ENCODE results near the gene FGF22.

The FGF22 gene

DNA sequence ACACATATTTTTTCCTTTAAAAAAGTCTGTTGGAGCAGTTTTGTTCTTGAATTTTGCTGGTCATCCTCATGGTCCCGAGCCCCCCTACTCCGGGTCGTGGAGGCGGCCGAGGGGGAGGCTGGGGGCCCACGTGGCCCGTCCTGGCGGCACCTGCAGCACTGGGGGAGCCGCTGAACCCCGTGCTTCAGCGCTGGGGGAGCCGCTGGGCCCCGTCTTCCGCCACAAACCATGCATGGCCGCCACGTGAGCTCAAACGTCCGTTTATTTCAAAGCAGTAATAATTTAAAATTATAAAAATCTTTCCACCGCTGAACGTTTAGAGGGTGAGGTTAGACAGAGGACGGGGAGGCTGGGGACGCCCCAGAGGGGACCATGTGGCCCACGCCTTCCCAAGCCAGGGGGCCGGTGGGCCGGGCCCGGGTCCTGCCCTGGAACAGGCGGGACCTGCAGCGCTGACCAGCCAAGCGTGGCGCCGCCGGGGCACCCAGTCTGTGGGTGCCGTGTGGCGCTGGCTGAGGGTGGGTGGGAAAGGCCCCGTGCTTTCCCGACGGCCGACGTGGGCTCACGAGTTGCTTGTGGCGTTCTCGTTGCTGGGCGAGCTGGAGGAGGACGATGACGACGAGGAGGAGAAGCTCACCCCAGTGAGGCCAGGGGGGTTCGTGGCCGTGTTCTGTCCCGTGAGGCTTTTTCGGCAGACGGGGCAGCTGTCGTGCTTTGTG is 8.0 kb downstream of the FGF22 start:
- TF ChIP-seq, protein P1, sequence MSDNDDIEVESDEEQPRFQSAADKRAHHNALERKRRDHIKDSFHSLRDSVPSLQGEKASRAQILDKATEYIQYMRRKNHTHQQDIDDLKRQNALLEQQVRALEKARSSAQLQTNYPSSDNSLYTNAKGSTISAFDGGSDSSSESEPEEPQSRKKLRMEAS (IDR thresholded peaks at IDR 0.05; ENCODE audit: low read depth, low read length) = no peak
- TF ChIP-seq, protein P2, sequence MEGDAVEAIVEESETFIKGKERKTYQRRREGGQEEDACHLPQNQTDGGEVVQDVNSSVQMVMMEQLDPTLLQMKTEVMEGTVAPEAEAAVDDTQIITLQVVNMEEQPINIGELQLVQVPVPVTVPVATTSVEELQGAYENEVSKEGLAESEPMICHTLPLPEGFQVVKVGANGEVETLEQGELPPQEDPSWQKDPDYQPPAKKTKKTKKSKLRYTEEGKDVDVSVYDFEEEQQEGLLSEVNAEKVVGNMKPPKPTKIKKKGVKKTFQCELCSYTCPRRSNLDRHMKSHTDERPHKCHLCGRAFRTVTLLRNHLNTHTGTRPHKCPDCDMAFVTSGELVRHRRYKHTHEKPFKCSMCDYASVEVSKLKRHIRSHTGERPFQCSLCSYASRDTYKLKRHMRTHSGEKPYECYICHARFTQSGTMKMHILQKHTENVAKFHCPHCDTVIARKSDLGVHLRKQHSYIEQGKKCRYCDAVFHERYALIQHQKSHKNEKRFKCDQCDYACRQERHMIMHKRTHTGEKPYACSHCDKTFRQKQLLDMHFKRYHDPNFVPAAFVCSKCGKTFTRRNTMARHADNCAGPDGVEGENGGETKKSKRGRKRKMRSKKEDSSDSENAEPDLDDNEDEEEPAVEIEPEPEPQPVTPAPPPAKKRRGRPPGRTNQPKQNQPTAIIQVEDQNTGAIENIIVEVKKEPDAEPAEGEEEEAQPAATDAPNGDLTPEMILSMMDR (IDR thresholded peaks at IDR 0.05; ENCODE audit: low read depth, low read length) = no peak
- TF ChIP-seq MYC (IDR thresholded peaks at IDR 0.05; ENCODE audit: low read depth, low read length) = no peak
- no peak overlapping the region for H3K4me3 ChIP-seq (ENCODE audit: low read depth, low read length)
- no peak for DNase-seq (ENCODE audit: low read depth)

DNA sequence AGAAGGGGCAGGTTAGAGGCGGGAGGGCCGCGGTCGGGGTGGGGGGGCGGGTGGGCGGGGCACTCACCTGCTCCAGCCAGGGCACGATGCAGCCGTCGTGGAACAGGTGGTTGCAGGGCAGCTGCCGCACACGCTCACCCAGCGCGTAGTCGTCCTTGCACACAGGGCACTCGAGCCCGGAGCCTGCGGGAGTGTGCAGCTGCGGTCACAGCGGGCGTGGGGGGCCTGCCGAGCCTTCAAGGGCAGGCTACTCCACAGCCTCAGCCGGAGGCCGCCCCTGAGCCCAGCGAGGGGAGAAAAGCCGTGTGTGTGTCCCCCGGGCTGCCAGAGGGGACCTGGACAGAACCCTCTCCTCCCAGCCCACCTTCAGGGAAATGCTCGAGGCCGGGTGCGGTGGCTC is 8.6 kb downstream of the FGF22 start:
- no peak for DNase-seq (ENCODE audit: low read depth)
- no peak for TF ChIP-seq POLR2A (IDR thresholded peaks at IDR 0.05; ENCODE audit: extremely low read depth, insufficient read length)
- TF ChIP-seq, protein P1 (IDR thresholded peaks at IDR 0.05; ENCODE audit: low read depth, low read length) = no peak
- no peak for TF ChIP-seq MYC (IDR thresholded peaks at IDR 0.05; ENCODE audit: low read depth, low read length)
- TF ChIP-seq, protein P2 (IDR thresholded peaks at IDR 0.05; ENCODE audit: low read depth, low read length) = no peak
- H3K4me3 ChIP-seq (ENCODE audit: low read depth, low read length) = no peak overlapping the region

DNA sequence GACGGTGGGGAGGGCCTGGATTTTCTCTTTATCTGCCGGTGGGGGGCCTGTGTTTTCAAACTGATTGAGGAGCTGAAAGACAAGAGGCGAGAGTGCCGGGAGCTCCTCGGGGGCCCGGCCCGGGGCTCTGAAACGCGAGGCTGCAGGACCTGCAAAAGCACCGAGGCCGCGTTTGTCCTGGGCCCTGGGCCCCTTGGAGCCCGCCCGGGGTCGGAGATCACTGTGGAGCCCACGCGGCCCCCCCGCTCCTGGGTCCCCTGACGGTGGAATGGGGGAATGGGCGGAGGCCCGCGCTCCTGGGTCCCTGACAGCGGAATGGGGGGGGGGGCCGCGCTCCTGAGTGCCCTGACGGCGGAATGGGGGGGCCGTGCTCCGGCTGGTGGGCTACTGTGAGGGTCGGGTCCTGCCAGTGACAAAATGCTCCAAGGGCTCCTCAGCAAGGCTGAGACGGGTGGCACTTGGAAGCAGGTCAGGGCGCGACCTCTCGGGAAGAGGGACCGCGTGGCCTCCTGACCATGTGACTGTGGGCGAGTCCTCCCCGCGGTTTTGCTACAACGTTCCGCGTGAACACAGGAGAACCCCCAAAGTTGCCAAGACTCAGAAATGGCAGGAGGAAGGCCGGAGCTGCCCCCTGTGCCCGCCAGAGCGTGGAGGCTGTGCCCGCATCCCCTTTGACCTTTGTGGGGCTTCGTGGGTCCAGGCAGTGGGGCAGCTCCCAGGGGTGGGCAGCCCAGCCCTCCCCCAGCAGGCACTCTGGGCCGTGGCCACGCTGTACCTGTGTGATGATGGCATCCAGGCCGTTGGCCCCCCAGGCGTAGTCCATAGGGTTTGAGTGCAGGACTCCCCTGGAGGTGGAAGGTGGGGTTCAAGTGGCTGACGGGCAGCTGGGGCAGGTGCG is 9.5 kb downstream of the FGF22 start:
- no peak for DNase-seq (ENCODE audit: low read depth)
- no peak for TF ChIP-seq POLR2A (IDR thresholded peaks at IDR 0.05; ENCODE audit: extremely low read depth, insufficient read length)
- TF ChIP-seq, protein P2 (IDR thresholded peaks at IDR 0.05; ENCODE audit: low read depth, low read length) = no peak
- TF ChIP-seq MYC (IDR thresholded peaks at IDR 0.05; ENCODE audit: low read depth, low read length) = no peak
- TF ChIP-seq, protein P1 (IDR thresholded peaks at IDR 0.05; ENCODE audit: low read depth, low read length) = no peak
- no peak overlapping the region for H3K4me3 ChIP-seq (ENCODE audit: low read depth, low read length)

DNA sequence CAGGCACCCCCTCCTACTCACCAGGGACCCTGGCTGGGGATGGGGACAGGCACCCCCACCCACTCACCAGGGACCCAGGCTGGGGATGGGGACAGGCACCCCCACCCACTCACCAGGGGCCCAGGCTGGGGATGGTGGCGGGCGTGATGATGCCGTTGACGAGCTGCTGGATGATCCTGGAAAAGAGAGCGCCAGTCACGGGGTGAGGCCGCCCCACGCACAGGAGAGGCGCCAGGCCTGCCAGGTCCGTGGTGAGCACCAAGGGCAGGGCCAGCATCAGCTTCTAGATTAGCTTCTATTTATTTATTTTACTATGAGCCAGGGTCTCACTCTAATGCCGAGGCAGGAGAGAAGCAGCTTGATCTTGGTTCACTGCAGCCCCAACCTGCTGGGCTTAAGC is 10.4 kb downstream of the FGF22 start:
- H3K4me3 ChIP-seq (ENCODE audit: low read depth, low read length) = no peak overlapping the region
- TF ChIP-seq POLR2A (IDR thresholded peaks at IDR 0.05; ENCODE audit: extremely low read depth, insufficient read length) (no peak), MYC (IDR thresholded peaks at IDR 0.05; ENCODE audit: low read depth, low read length) (no peak)
- TF ChIP-seq, protein P2 (IDR thresholded peaks at IDR 0.05; ENCODE audit: low read depth, low read length) = no peak
- TF ChIP-seq, protein P1 (IDR thresholded peaks at IDR 0.05; ENCODE audit: low read depth, low read length) = no peak
- DNase-seq (ENCODE audit: low read depth) = no peak

DNA sequence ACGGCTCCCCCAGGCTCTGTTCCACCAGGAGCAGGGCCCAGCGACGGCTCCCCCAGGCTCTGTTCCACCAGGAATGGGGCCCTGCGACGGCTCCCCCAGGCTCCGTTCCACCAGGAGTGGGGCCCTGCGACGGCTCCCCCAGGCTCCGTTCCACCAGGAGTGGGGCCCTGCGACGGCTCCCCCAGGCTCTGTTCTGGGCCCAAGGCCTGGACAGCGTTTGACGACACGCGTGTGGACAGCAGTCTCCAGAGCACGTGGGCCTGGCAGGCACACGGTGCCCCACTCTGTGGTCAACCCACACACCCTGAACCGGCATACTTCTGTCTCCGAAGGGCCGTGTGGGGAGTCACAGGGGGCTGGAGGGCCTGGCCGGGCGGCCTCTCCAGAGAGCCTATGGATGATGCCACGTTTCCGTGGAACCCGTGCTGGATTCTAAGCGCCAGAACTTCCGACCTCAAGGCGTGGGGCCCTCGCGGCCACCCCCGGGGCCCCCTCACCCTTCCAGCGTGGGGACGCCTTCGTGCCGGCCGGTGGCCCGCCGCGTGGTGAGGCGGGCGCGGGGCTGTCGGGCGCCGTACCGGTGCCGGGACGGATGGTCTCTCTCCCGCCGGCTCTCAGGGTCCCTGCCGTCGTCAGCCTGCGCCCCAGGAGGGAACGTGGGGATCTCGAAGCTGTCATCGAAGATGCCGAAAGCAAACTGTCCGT is 11.6 kb downstream of the FGF22 start:
- no peak for TF ChIP-seq MYC (IDR thresholded peaks at IDR 0.05; ENCODE audit: low read depth, low read length)
- TF ChIP-seq, protein P2 (IDR thresholded peaks at IDR 0.05; ENCODE audit: low read depth, low read length) = no peak
- TF ChIP-seq POLR2A (IDR thresholded peaks at IDR 0.05; ENCODE audit: extremely low read depth, insufficient read length) = no peak
- TF ChIP-seq, protein P1 (IDR thresholded peaks at IDR 0.05; ENCODE audit: low read depth, low read length) = no peak
- DNase-seq (ENCODE audit: low read depth) = no peak
- H3K4me3 ChIP-seq (ENCODE audit: low read depth, low read length) = no peak overlapping the region

Data from NB4 (cell line).